GF-D8 (cell line): ENCODE data around the gene MYH14.
A peak's percentile ranks its signal among the peaks of the same experiment; 100 is the strongest.
"Not testable (repeated sequence)": the region's sequence is repeated elsewhere in the genome, so short reads cannot be mapped to it uniquely, and the experiment has no call there.

Source experiments
- DNase-seq: peaks from one replicate; lab custom pipeline; 2025; lab: John Stamatoyannopoulos, UW

Gene MYH14

GRCh38 chr19:50333235-50333736, 129.9 kb downstream of the MYH14 start:
- peak; percentile 80 for DNase-seq

DNA sequence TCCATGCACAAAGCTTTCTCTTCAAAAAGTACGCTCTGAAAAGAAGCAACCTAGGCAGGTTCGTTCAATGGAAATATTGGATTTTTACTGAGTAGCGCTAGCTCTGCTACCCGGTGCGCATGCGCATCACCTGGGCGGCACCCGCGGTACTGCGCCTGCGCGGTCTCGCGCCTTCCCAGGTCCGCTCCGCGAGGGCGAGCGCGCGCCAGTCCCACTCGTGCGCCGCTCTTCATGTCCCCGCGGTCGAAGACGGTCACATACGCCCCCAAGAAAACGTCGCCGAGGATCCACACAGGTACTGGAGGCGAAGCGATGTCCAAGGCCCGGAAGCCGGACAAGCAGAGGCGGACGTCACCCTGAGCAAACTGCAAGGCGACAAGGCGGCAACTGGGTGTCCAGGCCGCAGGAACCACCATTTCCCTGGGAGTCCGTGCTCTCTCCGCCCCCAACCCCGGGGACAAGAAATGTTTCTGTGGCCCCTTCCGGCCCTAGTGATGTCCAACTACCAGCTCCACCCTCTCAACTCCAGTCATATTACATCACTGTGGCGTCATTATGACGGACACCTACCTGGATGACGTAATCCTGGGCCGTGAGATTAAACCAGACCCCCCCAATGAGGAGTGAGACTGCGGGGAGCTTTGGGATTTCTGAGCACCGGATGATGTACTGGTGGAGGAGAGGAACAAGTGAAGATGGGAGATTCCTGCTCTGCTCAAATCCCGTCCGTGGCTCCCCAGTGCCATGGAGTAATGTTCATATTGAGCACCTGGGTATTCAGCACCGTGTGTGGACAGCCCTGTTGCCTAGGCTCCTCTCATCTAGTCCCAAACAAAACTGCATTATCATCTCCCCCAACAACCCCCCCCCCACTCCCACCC, 130.6 kb downstream of the MYH14 start:
- peak; percentile 61 for DNase-seq

GRCh38 chr19:50334741-50335421, 131.5 kb downstream of the MYH14 start:
- no peak for DNase-seq

GRCh38 chr19:50337031-50337430, 133.6 kb downstream of the MYH14 start:
- not testable (repeated sequence) for DNase-seq

DNA sequence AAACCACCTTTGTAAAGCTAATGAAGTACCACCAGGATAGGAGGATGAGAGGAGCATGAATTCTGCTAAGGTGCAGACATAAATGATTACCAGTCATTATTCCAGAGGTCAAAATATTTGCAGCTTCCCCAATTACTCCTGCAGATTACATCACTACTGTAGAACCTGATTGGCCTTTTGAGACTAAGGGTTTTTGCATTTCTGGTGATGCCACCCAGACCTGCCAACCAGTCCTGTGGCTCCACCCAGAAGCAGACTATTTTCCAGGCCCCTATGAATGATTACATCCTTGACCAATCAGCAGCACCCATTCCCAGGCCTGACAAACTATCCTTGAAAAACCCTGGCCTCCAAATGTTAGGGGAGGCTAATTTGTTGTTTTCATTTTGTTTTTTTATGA, 136.9 kb downstream of the MYH14 start:
- DNase-seq, result no peak

DNA sequence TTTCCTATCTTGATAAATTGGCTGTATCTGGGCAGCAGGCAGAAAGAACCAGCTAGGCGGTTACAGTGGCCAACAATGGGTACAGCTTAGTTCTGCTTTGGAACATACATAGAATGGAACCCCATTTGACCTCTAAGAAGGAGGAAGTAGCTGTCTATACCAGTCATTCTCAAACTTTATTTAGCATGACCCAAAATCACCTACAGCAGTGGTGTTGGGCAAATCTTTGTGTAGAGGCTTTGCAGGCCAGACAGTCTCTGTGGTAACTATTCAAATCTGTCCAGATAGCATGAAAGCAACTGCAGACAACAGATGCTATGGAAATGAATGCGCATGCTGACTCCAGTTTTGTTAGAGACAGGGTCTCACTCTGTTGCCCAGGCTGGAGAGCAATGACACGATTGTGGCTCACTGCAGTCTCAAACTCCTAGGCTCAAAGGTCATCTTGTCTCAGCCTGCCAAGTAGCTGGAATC, 137.7 kb downstream of the MYH14 start:
- DNase-seq, result no peak

DNA sequence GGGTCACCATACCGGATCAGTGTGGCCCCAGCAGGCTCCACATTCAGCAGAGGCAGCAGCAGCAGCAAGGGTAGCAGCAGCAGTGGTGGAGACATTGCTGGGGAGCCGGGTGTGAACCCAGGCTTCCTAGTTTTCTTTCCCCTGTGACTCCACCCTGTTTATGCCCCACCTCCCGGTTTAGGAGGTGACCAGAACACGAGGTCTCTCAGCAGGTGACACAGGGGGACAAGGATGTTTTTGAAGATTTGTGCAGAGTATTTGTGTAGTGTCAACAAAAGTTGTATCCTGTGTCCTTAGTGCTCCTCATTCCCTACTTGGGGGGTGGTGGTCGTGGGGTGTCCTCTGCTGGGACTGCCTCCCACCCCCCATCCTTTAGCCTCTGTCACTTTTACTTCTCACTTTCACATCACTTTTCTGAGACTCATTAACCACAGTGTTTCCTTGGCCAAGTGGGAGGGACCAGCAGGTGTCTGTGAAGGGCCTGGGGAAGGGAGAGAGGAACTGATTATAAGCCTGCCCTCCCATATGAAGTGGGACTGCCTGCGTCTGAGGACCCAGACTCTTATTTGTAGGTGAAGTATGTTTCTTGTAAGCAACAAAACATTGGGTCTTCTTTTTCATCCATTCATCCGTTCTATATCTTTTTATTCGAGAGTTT, 141.4 kb downstream of the MYH14 start:
- DNase-seq, result no peak

DNA sequence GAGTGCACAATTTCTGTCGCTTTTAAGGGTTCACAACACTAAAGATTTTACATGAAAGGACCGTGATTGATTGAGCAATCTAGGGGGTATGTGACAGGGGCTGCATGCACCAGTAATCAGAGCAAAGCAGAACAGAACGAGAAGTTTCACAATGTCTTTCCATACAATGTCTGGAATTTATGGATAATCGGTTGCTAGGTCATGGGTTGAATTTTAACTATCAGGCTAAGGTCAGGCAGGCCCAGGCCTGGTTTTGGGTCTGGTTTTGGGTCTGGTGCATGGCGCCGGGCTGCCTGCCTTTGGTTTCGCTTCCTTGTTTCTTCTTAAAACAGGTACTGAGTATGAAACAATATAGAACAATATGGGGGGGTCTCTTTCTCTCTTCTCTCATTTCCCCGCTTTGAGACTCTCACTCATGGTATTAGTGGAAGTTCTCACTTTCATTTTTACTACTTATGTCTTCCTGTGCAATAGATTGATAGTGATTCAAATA, 143.7 kb downstream of the MYH14 start:
- not testable (repeated sequence) for DNase-seq

- no peak for DNase-seq
Measured at GRCh38 chr19:50349277-50350057, 146.0 kb downstream of the MYH14 start.

- no peak for DNase-seq
Measured at GRCh38 chr19:50352242-50352641, 148.8 kb downstream of the MYH14 start.

DNA sequence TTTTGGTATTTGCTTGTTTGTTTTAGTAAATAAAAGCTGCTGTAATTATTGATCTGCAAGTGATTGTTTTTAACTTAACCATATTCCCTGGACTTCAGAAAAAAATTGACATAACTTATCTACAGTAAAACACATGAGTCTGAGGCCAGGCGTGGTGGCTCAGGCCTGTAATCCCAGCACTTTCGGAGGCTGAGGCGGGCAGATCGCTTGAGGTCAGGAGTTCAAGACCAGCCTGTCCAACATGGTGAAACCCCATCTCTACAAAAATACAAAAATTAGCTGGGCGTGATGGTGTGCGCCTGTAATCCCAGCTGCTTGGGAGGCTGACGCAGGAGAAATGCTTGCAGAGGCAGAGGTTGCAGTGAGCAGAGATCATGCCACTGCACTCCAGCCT, 150.1 kb downstream of the MYH14 start:
- not testable (repeated sequence) for DNase-seq

- no peak for DNase-seq
Measured at GRCh38 chr19:50356691-50357177, 153.3 kb downstream of the MYH14 start.

- DNase-seq, result peak; percentile 14
Measured at GRCh38 chr19:50357178-50358100, 154.0 kb downstream of the MYH14 start.

GRCh38 chr19:50358483-50359327, 155.3 kb downstream of the MYH14 start:
- no peak for DNase-seq

GRCh38 chr19:50359328-50359818, 156.0 kb downstream of the MYH14 start:
- no peak for DNase-seq
